ENCODE data around the gene ZNF17.
"Not testable (repeated sequence)": the region's sequence is repeated elsewhere in the genome, so short reads cannot be mapped to it uniquely, and the experiment has no call there.

Gene ZNF17

GRCh38 chr19:57410877-57411671, at the start of gene ZNF17:
TSS of gene ZNF17 (plus strand) at chr19:57411161. CDS start at chr19:57413616, 2,455 bp downstream.
- DNase-seq = no peak

GRCh38 chr19:57362419-57362818, 48.5 kb upstream of the ZNF17 start:
- DNase-seq = no peak

- DNase-seq = peak; percentile 94
Measured at GRCh38 chr19:57362997-57363687, 47.8 kb upstream of the ZNF17 start, which contains the start of the genes TRAPPC2B and ZNF547. TSS of gene TRAPPC2B (plus strand) at chr19:57363551. CDS start at chr19:57364834, 1,283 bp downstream. TSS of gene ZNF547 (plus strand) at chr19:57363551. CDS start at chr19:57368556, 5,005 bp downstream.

- DNase-seq = no peak
Measured at GRCh38 chr19:57363688-57364181, 47.2 kb upstream of the ZNF17 start.

- DNase-seq = no peak
Measured at GRCh38 chr19:57366776-57367175, 44.2 kb upstream of the ZNF17 start.

- no peak for DNase-seq
Measured at GRCh38 chr19:57374179-57374578, 36.8 kb upstream of the ZNF17 start.

GRCh38 chr19:57374647-57375046, 36.3 kb upstream of the ZNF17 start:
- not testable (repeated sequence) for DNase-seq

GRCh38 chr19:57376151-57376550, 34.8 kb upstream of the ZNF17 start:
- DNase-seq = no peak

GRCh38 chr19:57377498-57378146, 33.3 kb upstream of the ZNF17 start:
- no peak for DNase-seq

GRCh38 chr19:57380923-57381322, 30.0 kb upstream of the ZNF17 start:
- no peak for DNase-seq

GRCh38 chr19:57382806-57383488, 28.0 kb upstream of the ZNF17 start:
- DNase-seq = no peak

- no peak for DNase-seq
Measured at GRCh38 chr19:57389194-57389729, 21.7 kb upstream of the ZNF17 start.

GRCh38 chr19:57389730-57390598, 21.0 kb upstream of the ZNF17 start, which contains the start of gene ZNF548:
TSS of gene ZNF548 (plus strand) at chr19:57389854. CDS start at chr19:57390100, 246 bp downstream.
- peak; percentile 34 for DNase-seq

- DNase-seq = no peak
Measured at GRCh38 chr19:57395710-57396109, 15.3 kb upstream of the ZNF17 start.

- no peak for DNase-seq
Measured at GRCh38 chr19:57398868-57399267, 12.1 kb upstream of the ZNF17 start.

- DNase-seq = no peak
Measured at GRCh38 chr19:57403737-57404563, 7.0 kb upstream of the ZNF17 start.

GRCh38 chr19:57406516-57407123, 4.3 kb upstream of the ZNF17 start:
- no peak for DNase-seq

GRCh38 chr19:57419439-57419838, 8.5 kb downstream of the ZNF17 start:
- no peak for DNase-seq

- no peak for DNase-seq
Measured at GRCh38 chr19:57421037-57421436, 10.1 kb downstream of the ZNF17 start.

All from cortex of kidney (tissue), 1 donor.